CD4-positive, alpha-beta T cell treated with Interleukin-15 for 4 hours (primary cell): ENCODE measurements around the gene FOXL2NB.

Experiments used
- DNase-seq: peaks from one replicate; pipeline ENCODE4 v3.0.0-alpha.2; 2020; ENCODE audit warnings: low spot score

The FOXL2NB gene

GRCh38 chr3:138933068-138933668 lies 13.8 kb upstream of the FOXL2NB start:
- no peak for DNase-seq

GRCh38 chr3:138933981-138934691 lies 12.9 kb upstream of the FOXL2NB start:
- no peak for DNase-seq

- no peak for DNase-seq
Measured at GRCh38 chr3:138935505-138935862, 11.5 kb upstream of the FOXL2NB start.

- DNase-seq = peak; percentile 69
Measured at GRCh38 chr3:138935863-138936740, 10.9 kb upstream of the FOXL2NB start.

- no peak for DNase-seq
Measured at GRCh38 chr3:138936741-138937689, 10.0 kb upstream of the FOXL2NB start.

GRCh38 chr3:138937690-138938055 lies 9.3 kb upstream of the FOXL2NB start:
- no peak for DNase-seq

- no peak for DNase-seq
Measured at GRCh38 chr3:138938056-138938876, 8.8 kb upstream of the FOXL2NB start.

- no peak for DNase-seq
Measured at GRCh38 chr3:138938877-138939560, 8.0 kb upstream of the FOXL2NB start.

- no peak for DNase-seq
Measured at GRCh38 chr3:138939561-138940241, 7.3 kb upstream of the FOXL2NB start.

- DNase-seq = no peak
Measured at GRCh38 chr3:138940446-138940845, 6.6 kb upstream of the FOXL2NB start.

- no peak for DNase-seq
Measured at GRCh38 chr3:138941259-138941885, 5.6 kb upstream of the FOXL2NB start.

GRCh38 chr3:138942271-138942670 lies 4.7 kb upstream of the FOXL2NB start:
- DNase-seq = no peak

- DNase-seq = no peak
Measured at GRCh38 chr3:138942861-138943623, 4.0 kb upstream of the FOXL2NB start.

- DNase-seq = no peak
Measured at GRCh38 chr3:138943724-138944653, 3.0 kb upstream of the FOXL2NB start.

GRCh38 chr3:138944654-138944928 lies 2.4 kb upstream of the FOXL2NB start:
- no peak for DNase-seq

- no peak for DNase-seq
Measured at GRCh38 chr3:138944929-138945708, 1.9 kb upstream of the FOXL2NB start.
